ENCODE measurements around the gene CGRRF1.

CGRRF1 gene

DNA sequence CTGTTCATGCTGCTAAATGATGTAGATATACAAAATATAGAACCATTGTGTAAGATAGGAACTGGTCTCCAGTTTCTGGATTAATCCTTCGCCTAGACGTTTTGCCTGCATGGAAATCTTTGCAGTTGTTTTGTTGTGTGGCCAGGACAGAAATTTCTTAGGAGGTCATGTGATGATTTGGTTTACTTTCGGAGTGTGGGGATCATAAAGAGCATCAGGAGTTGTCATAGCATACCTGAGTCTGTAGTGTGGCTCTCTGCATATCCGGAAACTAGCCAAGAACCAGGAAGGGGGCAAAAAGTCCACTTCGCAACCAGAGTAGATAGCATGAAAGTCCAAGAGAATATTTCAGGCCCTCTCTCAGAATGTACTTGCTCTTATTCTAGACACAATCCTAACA lies 60.3 kb downstream of the CGRRF1 start:
- Histone ChIP-seq H4K20me1 (ENCODE audit: insufficient read depth, low read length, poor library complexity, severe bottlenecking) (no peaks in the 10 kb centered on the region), H3K4me3 (ENCODE audit: low read length, poor library complexity, severe bottlenecking) (no peak overlapping the region), H3K4me1 (ENCODE audit: insufficient read depth, low read length, poor library complexity, severe bottlenecking) (peaks cover 21% of the 10 kb centered on the region), H3K4me2 (ENCODE audit: low read depth, low read length, poor library complexity, severe bottlenecking) (peak overlapping the region; percentile 53), H3K36me3 (ENCODE audit: insufficient read depth, low read length) (no peaks in the 10 kb centered on the region; the same call in 1 of the 2 replicates), H3K9ac (ENCODE audit: low read depth, low read length, poor library complexity, severe bottlenecking) (no peak overlapping the region), H3K79me2 (ENCODE audit: insufficient read depth, low read length) (0 out of 2 replicates have a peak, but pooled peaks cover 4% of the 10 kb centered on the region), H3K9me2 (replicated peaks; ENCODE audit: low read depth, low read length) (no peaks in the 10 kb centered on the region), H2AFZ (ENCODE audit: low read length) (no peak overlapping the region), H3K27me3 (ENCODE audit: insufficient read depth, low read length, poor library complexity, severe bottlenecking) (no peaks in the 10 kb centered on the region), H3F3A (ENCODE audit: low read depth) (no peaks in the 10 kb centered on the region), H3K9me3 (ENCODE audit: insufficient read depth, low read depth, low read length) (peaks cover 11% of the 10 kb centered on the region)
- TF ChIP-seq, protein P1, sequence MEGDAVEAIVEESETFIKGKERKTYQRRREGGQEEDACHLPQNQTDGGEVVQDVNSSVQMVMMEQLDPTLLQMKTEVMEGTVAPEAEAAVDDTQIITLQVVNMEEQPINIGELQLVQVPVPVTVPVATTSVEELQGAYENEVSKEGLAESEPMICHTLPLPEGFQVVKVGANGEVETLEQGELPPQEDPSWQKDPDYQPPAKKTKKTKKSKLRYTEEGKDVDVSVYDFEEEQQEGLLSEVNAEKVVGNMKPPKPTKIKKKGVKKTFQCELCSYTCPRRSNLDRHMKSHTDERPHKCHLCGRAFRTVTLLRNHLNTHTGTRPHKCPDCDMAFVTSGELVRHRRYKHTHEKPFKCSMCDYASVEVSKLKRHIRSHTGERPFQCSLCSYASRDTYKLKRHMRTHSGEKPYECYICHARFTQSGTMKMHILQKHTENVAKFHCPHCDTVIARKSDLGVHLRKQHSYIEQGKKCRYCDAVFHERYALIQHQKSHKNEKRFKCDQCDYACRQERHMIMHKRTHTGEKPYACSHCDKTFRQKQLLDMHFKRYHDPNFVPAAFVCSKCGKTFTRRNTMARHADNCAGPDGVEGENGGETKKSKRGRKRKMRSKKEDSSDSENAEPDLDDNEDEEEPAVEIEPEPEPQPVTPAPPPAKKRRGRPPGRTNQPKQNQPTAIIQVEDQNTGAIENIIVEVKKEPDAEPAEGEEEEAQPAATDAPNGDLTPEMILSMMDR (conservative IDR thresholded peaks at IDR 0.05; ENCODE audit: low read length): no peak
- no peak for TF ChIP-seq EZH2phosphoT487 (IDR thresholded peaks at IDR 0.05; ENCODE audit: borderline replicate concordance)

DNA sequence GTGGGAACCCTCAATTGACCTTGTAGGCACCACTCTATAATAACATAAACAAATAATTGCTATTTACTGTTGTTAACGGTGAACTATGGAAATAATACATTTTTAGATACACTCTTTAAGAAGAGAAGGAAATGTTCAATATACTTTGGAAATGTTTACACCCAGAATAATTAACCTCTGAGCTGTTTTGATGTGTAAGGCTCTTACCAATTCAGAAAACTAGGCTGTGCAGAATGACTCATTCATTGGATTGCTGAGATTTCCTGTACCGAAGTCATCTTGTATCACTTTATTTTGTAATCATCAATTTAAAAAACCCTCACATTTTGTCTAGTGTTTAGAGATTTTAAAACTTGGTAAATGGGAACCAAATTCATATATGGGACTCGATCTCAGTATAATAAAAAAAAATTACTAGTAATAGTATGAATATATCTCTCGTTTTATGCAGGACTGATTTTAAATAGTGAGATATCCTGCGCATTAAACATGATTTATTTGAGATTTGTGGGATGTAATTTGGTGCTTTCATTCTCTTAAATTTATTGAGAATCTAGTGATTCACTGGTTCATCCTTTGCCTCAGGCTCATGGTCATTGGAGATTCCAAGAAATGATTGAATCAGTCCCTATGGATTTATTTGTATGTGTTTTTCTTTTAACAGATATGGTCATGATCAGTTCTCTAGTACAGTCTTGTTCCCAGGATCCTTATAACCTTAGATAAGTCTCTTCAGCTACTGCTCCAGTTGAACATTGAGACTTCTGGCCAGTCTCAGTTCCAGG lies 61.1 kb downstream of the CGRRF1 start:
- Histone ChIP-seq H3K36me3 (ENCODE audit: insufficient read depth, low read length) (no peaks in the 10 kb centered on the region; the same call in 1 of the 2 replicates), H3K9me2 (replicated peaks; ENCODE audit: low read depth, low read length) (no peaks in the 10 kb centered on the region), H2AFZ (ENCODE audit: low read length) (no peak overlapping the region), H3F3A (ENCODE audit: low read depth) (no peaks in the 10 kb centered on the region), H3K4me1 (ENCODE audit: insufficient read depth, low read length, poor library complexity, severe bottlenecking) (peaks cover 20% of the 10 kb centered on the region), H3K4me3 (ENCODE audit: low read length, poor library complexity, severe bottlenecking) (no peak overlapping the region), H3K79me2 (ENCODE audit: insufficient read depth, low read length) (0 out of 2 replicates have a peak, but pooled peaks cover 4% of the 10 kb centered on the region), H3K9me3 (ENCODE audit: insufficient read depth, low read depth, low read length) (peaks cover 11% of the 10 kb centered on the region), H4K20me1 (ENCODE audit: insufficient read depth, low read length, poor library complexity, severe bottlenecking) (no peaks in the 10 kb centered on the region), H3K9ac (ENCODE audit: low read depth, low read length, poor library complexity, severe bottlenecking) (no peak overlapping the region), H3K4me2 (ENCODE audit: low read depth, low read length, poor library complexity, severe bottlenecking) (peak overlapping the region; percentile 53), H3K27me3 (ENCODE audit: insufficient read depth, low read length, poor library complexity, severe bottlenecking) (no peaks in the 10 kb centered on the region)
- TF ChIP-seq, protein P1 (conservative IDR thresholded peaks at IDR 0.05; ENCODE audit: low read length): no peak
- TF ChIP-seq EZH2phosphoT487 (IDR thresholded peaks at IDR 0.05; ENCODE audit: borderline replicate concordance): no peak

DNA sequence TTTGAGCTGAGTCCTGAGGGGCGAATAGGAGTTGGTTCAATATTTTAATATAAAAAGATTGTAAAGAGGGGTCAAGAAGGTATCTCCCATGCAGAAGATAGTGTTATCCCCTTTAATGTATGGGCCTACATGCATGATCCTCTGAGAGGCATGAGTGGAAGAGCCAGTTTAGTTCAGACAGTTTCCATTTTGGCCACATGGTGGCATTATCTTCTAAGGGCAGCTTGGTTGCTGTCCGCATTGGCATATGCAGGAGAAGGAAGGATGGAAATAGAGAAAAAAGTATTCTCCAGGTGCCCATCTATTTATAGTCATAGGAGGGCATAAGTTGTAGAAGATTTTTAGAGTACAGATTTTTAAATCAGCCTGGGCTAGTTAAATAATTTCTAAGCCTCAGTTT lies 62.6 kb downstream of the CGRRF1 start:
- Histone ChIP-seq H2AFZ (ENCODE audit: low read length) (no peak overlapping the region), H4K20me1 (ENCODE audit: insufficient read depth, low read length, poor library complexity, severe bottlenecking) (no peaks in the 10 kb centered on the region), H3K4me3 (ENCODE audit: low read length, poor library complexity, severe bottlenecking) (no peak overlapping the region), H3K79me2 (ENCODE audit: insufficient read depth, low read length) (0 out of 2 replicates have a peak, but pooled peaks cover 4% of the 10 kb centered on the region), H3F3A (ENCODE audit: low read depth) (no peaks in the 10 kb centered on the region), H3K36me3 (ENCODE audit: insufficient read depth, low read length) (no peaks in the 10 kb centered on the region; the same call in 1 of the 2 replicates), H3K9me3 (ENCODE audit: insufficient read depth, low read depth, low read length) (peaks cover 11% of the 10 kb centered on the region), H3K9me2 (replicated peaks; ENCODE audit: low read depth, low read length) (no peaks in the 10 kb centered on the region), H3K9ac (ENCODE audit: low read depth, low read length, poor library complexity, severe bottlenecking) (no peak overlapping the region), H3K4me2 (ENCODE audit: low read depth, low read length, poor library complexity, severe bottlenecking) (no peak overlapping the region), H3K27me3 (ENCODE audit: insufficient read depth, low read length, poor library complexity, severe bottlenecking) (no peaks in the 10 kb centered on the region), H3K4me1 (ENCODE audit: insufficient read depth, low read length, poor library complexity, severe bottlenecking) (peaks cover 20% of the 10 kb centered on the region)
- no peak for TF ChIP-seq EZH2phosphoT487 (IDR thresholded peaks at IDR 0.05; ENCODE audit: borderline replicate concordance)
- TF ChIP-seq, protein P1 (conservative IDR thresholded peaks at IDR 0.05; ENCODE audit: low read length): peak; percentile 91

Measured in Loucy (cell line).